Kidney epithelial cell (primary cell): ENCODE results near the gene LINC01488. TPM values are rescaled to one million over a fixed set of nuclear protein-coding genes. Genes with fewer than 3 reads are reported as not detected.

Experiments
- DNase-seq: peaks from one replicate; pipeline ENCODE4 v3.0.0-alpha.2; 2010; ENCODE audit warnings: low read depth
- H3K27me3 ChIP-seq: 2 replicates; pipeline ENCODE4 v1.6.0; 2011; ENCODE audit warnings: low read length; ENCODE audit not compliant: control insufficient read depth, insufficient read depth
- H3K36me3 ChIP-seq: 2 replicates; pipeline ENCODE4 v1.5.1; 2011; ENCODE audit warnings: low read length; ENCODE audit not compliant: control insufficient read depth, insufficient read depth
- H3K4me3 ChIP-seq: 2 replicates; pipeline ENCODE4 v1.5.1; 2011; ENCODE audit warnings: low read depth, mild to moderate bottlenecking, control low read depth, low read length
- total RNA-seq: library from RNA; depleted of rRNA; stranded (reverse); fragments of >200 nt; gene quantifications from 2 replicates; pipeline ENCODE4 v1.2.3, GENCODE V29; 2015
- TF ChIP-seq, protein P1 (sequence below): IDR thresholded peaks from 2 replicates; pipeline ENCODE4 v1.5.1; 2011; ENCODE audit warnings: mild to moderate bottlenecking, moderate library complexity, low read length, control low read depth, inconsistent platforms; ENCODE audit not compliant: insufficient read depth, poor library complexity, severe bottlenecking

Gene LINC01488
- total RNA-seq, 1 donor from 2014 or later = not detected

GRCh38 chr11:69489746-69490365 lies 8.4 kb downstream of the LINC01488 start:
- no peak for DNase-seq
- Histone ChIP-seq H3K36me3 (no peaks in the 10 kb centered on the region), H3K27me3 (peaks cover 2% of the 10 kb centered on the region), H3K4me3 (no peak overlapping the region)
- TF ChIP-seq, protein P1, sequence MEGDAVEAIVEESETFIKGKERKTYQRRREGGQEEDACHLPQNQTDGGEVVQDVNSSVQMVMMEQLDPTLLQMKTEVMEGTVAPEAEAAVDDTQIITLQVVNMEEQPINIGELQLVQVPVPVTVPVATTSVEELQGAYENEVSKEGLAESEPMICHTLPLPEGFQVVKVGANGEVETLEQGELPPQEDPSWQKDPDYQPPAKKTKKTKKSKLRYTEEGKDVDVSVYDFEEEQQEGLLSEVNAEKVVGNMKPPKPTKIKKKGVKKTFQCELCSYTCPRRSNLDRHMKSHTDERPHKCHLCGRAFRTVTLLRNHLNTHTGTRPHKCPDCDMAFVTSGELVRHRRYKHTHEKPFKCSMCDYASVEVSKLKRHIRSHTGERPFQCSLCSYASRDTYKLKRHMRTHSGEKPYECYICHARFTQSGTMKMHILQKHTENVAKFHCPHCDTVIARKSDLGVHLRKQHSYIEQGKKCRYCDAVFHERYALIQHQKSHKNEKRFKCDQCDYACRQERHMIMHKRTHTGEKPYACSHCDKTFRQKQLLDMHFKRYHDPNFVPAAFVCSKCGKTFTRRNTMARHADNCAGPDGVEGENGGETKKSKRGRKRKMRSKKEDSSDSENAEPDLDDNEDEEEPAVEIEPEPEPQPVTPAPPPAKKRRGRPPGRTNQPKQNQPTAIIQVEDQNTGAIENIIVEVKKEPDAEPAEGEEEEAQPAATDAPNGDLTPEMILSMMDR = no peak

DNA sequence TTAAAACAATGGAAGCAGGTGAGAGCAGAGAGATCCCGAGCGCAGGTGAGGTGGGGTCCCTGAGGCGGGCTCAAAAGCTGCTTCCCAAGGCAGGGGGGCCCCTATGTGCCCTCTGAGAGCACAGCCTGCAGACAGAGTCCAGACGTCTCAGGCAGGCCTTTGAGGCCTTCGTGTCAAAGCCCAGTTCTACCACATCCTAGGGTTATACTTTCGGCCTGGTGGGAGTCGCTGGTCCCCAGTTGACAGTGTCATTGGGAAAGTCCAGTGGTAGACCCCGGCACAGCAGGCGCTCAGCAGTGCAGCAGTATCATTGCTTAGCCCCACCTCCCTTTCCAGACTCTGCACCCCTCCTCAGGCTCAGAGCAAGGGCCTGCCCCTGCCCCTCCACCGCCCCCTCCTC lies 9.1 kb downstream of the LINC01488 start:
- Histone ChIP-seq H3K27me3 (peaks cover 2% of the 10 kb centered on the region), H3K36me3 (no peaks in the 10 kb centered on the region), H3K4me3 (no peak overlapping the region)
- no peak for DNase-seq
- TF ChIP-seq, protein P1 = no peak

GRCh38 chr11:69491071-69492031 lies 9.9 kb downstream of the LINC01488 start:
- Histone ChIP-seq H3K4me3 (no peak overlapping the region), H3K36me3 (no peaks in the 10 kb centered on the region), H3K27me3 (peaks cover 2% of the 10 kb centered on the region)
- TF ChIP-seq, protein P1 = no peak
- DNase-seq = no peak

- no peak for DNase-seq
- Histone ChIP-seq H3K27me3 (peaks cover 2% of the 10 kb centered on the region), H3K36me3 (no peaks in the 10 kb centered on the region), H3K4me3 (no peak overlapping the region)
- TF ChIP-seq, protein P1 = no peak
Observed at GRCh38 chr11:69492201-69492991, 10.9 kb downstream of the LINC01488 start.

GRCh38 chr11:69493931-69494821 lies 12.7 kb downstream of the LINC01488 start:
- TF ChIP-seq, protein P1 = no peak
- H3K36me3 ChIP-seq = no peaks in the 10 kb centered on the region
- peaks cover 2% of the 10 kb centered on the region for H3K27me3 ChIP-seq
- DNase-seq = no peak
- H3K4me3 ChIP-seq = no peak overlapping the region
